G401 (cell line): Measurements from ENCODE around the gene MCUR1. TPM values are rescaled to one million over a fixed set of nuclear protein-coding genes. Genes with fewer than 3 reads are reported as not detected.
"Not testable (repeated sequence)": the region's sequence is repeated elsewhere in the genome, so short reads cannot be mapped to it uniquely, and the experiment has no call there.

Source experiments
- DNase-seq: peaks from one replicate; pipeline ENCODE4 v3.0.0-alpha.2; 2015; ENCODE audit warnings: low spot score
- in situ Hi-C: cut with HindIII; loops from 2 replicates; pipeline ENCODE4 v1.10.0; 2016; ENCODE audit warnings: low sequenced_read_pairs, mixed read lengths
- total RNA-seq: library from RNA; depleted of rRNA; stranded (reverse); fragments of >200 nt; shearing (Covaris generic); gene quantifications from 2 replicates; pipeline ENCODE4 v1.2.3, GENCODE V29; 2014

Gene MCUR1
- total RNA-seq, 1 experiment from 2014 or later = 28.8 TPM

GRCh38 chr6:13789746-13790145 lies 24.6 kb downstream of the MCUR1 start:
- no peak for DNase-seq
- in situ Hi-C loops = no loop called here

- in situ Hi-C loops = no loop called here
- no peak for DNase-seq
Observed at GRCh38 chr6:13788820-13789219, 25.5 kb downstream of the MCUR1 start.

GRCh38 chr6:13787137-13787536 lies 27.2 kb downstream of the MCUR1 start:
- in situ Hi-C loops = no loop called here
- DNase-seq = no peak

- in situ Hi-C loops = not testable (repeated sequence)
Observed at GRCh38 chr6:13780162-13780561, 34.2 kb downstream of the MCUR1 start.

GRCh38 chr6:13778028-13778427 lies 36.3 kb downstream of the MCUR1 start:
- no peak for DNase-seq
- in situ Hi-C loops = no loop called here

More at GRCh38 chr6:13780162-13780561, 34.2 kb downstream of the MCUR1 start:
- not testable (repeated sequence) for DNase-seq

GRCh38 chr6:13776602-13777001 lies 37.8 kb downstream of the MCUR1 start:
- in situ Hi-C loops = no loop called here

GRCh38 chr6:13775466-13775865 lies 38.9 kb downstream of the MCUR1 start:
- in situ Hi-C loops, DNase-seq: not testable (repeated sequence)

More at GRCh38 chr6:13776602-13777001, 37.8 kb downstream of the MCUR1 start:
- no peak for DNase-seq

GRCh38 chr6:13772358-13773030 lies 41.9 kb downstream of the MCUR1 start:
- in situ Hi-C loops, DNase-seq: not testable (repeated sequence)

- no peak for DNase-seq
- in situ Hi-C loops = no loop called here
Observed at GRCh38 chr6:13769655-13770053, 44.7 kb downstream of the MCUR1 start.

- in situ Hi-C loops = no loop called here
- no peak for DNase-seq
Observed at GRCh38 chr6:13769034-13769654, 45.2 kb downstream of the MCUR1 start.

GRCh38 chr6:13767121-13767808 lies 47.1 kb downstream of the MCUR1 start:
- DNase-seq = peak; percentile 2
- in situ Hi-C loops = no loop called here

- no peak for DNase-seq
- in situ Hi-C loops = no loop called here
Observed at GRCh38 chr6:13766201-13766634, 48.1 kb downstream of the MCUR1 start.

- DNase-seq = no peak
- in situ Hi-C loops = no loop called here
Observed at GRCh38 chr6:13765570-13765969, 48.8 kb downstream of the MCUR1 start.

GRCh38 chr6:13764996-13765395 lies 49.4 kb downstream of the MCUR1 start:
- no peak for DNase-seq
- in situ Hi-C loops = no loop called here

GRCh38 chr6:13763740-13764381 lies 50.5 kb downstream of the MCUR1 start:
- no peak for DNase-seq
- in situ Hi-C loops = no loop called here

- DNase-seq = no peak
- in situ Hi-C loops = no loop called here
Observed at GRCh38 chr6:13762611-13763441, 51.5 kb downstream of the MCUR1 start.

GRCh38 chr6:13761361-13762036 lies 52.9 kb downstream of the MCUR1 start:
- in situ Hi-C loops = no loop called here
- DNase-seq = no peak
